ENCODE results near the gene ZCCHC7.

Gene ZCCHC7

GRCh38 chr9:37372839-37373238 lies 252.5 kb downstream of the ZCCHC7 start:
- TF ChIP-seq, protein P1, sequence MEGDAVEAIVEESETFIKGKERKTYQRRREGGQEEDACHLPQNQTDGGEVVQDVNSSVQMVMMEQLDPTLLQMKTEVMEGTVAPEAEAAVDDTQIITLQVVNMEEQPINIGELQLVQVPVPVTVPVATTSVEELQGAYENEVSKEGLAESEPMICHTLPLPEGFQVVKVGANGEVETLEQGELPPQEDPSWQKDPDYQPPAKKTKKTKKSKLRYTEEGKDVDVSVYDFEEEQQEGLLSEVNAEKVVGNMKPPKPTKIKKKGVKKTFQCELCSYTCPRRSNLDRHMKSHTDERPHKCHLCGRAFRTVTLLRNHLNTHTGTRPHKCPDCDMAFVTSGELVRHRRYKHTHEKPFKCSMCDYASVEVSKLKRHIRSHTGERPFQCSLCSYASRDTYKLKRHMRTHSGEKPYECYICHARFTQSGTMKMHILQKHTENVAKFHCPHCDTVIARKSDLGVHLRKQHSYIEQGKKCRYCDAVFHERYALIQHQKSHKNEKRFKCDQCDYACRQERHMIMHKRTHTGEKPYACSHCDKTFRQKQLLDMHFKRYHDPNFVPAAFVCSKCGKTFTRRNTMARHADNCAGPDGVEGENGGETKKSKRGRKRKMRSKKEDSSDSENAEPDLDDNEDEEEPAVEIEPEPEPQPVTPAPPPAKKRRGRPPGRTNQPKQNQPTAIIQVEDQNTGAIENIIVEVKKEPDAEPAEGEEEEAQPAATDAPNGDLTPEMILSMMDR (conservative IDR thresholded peaks at IDR 0.05): no peak
- no peak for TF ChIP-seq ZFX (IDR thresholded peaks at IDR 0.05)
- H3K27ac ChIP-seq: no peak overlapping the region

DNA sequence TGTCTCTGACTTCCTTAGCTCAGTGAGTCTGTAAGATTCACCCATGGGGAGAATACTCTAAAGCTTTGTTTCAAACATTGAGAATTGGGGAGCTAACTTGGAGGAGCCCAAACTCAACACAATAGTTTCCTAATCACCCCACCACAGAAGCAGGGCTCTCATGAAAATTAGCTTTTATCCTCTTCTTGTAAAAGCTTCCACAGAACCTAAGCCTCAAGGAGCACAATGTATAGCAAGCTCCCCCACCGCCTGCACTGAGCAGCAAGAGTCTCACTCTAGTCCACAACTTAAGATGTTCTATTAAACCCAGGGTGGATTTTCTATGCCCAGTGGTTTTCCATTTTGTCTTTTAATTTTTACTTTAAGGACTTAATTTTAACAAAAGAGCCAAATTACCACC lies 253.2 kb downstream of the ZCCHC7 start:
- TF ChIP-seq, protein P1 (conservative IDR thresholded peaks at IDR 0.05): no peak
- no peak for TF ChIP-seq ZFX (IDR thresholded peaks at IDR 0.05)
- H3K27ac ChIP-seq: no peak overlapping the region

DNA sequence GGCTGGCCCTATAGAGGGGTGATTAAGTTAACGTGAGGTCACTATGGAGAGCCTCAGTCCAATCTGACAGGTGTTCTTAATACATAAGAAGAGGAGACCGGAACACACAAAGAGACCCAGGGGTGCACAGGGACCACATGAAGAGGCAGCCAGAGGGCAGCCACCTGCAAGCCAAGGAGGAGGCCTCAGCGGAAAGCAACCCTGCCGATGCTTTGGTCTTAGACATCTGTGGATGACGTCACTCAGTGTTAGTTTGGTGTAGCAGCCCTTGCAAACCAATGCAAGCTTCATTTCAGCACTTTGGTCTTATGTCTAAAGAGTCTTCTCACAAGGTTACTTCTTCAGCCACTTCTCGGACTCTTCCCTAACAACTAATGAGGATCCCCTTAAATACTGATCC lies 254.5 kb downstream of the ZCCHC7 start:
- no peak overlapping the region for H3K27ac ChIP-seq
- TF ChIP-seq, protein P1 (conservative IDR thresholded peaks at IDR 0.05): no peak
- no peak for TF ChIP-seq ZFX (IDR thresholded peaks at IDR 0.05)

DNA sequence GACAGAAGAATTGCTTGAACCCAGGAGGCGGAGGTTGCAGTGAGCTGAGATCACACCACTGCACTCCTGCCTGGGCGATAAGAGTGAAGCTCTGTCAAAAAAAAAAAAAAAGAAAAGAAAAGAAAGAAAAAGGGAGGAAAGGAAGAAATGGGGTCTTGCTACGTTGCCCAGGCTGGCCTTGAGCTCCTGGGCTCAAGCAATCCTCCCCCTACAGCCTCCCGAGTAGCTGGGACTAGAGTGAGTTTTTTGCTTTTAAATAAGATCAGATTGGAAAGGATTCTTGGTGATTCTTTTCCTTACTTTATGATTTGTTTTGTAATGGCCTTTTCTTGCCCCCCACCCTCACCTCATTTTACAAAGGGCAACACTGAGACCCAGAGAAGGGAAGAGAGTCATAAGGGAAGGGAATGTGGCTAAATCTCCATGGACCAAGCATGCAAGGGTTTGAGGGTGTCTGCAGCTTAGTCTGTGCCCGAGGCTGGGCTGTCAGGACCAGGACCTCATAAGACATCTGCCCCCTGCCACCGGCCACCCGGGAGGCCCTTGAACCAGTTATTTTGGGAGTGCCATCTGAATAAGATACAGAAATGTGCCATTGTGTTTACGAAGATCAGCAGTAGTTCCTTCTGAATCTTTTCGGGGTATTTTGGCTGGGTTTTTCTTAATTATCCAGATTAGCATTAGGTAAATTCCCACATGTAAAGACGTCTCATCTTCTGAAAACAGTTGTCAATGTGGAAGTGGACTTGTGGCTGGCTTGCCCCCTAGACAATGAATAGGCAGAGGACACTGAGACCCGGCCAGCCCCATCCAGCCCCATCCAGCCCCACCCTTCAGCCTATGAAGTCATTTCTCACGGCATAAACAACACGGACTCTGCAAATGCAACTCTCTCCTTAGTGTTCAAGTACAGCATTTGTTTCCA lies 257.6 kb downstream of the ZCCHC7 start:
- TF ChIP-seq, protein P1 (conservative IDR thresholded peaks at IDR 0.05): no peak
- no peak for TF ChIP-seq ZFX (IDR thresholded peaks at IDR 0.05)

DNA sequence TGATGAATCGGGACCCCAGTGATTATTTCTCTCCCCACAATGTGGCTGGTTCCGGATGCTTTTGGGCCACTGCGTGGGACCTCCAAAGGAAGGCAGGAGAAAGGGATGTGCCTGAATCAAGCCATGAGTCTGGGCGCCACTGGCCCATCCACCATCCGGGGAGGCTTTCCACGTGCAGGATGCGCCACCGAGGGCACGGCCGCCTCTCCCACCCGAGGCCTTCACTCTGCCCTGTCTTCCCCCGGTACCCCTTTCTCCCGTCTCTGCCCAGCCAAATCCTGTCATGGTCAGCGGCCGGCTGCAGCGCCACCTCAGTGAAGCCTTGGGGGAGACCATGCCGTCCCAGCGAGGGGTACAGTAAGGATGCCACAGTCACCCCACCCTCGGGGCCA lies 258.2 kb downstream of the ZCCHC7 start:
- no peak for TF ChIP-seq ZFX (IDR thresholded peaks at IDR 0.05)
- TF ChIP-seq, protein P1 (conservative IDR thresholded peaks at IDR 0.05): no peak
- H3K27ac ChIP-seq: no peak overlapping the region

More for the DNA sequence above, 257.6 kb downstream of the ZCCHC7 start:
- no peak overlapping the region for H3K27ac ChIP-seq

DNA sequence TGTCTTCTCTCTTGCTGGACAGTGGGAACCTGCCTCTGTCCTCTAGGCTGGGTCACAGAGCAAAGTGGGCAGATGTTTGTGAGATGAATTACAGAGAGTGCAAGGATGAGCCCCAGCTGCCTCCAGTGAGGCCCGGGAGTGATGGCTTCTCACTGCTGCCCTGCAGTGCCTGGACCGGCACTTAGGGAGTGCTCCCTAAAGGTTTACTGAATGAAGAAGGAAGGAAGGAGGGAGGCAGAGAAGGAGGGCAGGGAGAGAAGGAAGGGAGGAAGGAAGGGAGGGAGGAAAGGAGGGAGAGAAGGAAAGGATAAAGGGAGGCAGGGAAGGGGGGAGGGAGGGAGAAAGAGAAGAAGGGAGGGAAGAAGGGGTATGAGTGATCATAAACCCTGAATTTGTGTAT lies 259.5 kb downstream of the ZCCHC7 start:
- TF ChIP-seq ZFX (IDR thresholded peaks at IDR 0.05): no peak
- TF ChIP-seq, protein P1 (conservative IDR thresholded peaks at IDR 0.05): no peak
- no peak overlapping the region for H3K27ac ChIP-seq

DNA sequence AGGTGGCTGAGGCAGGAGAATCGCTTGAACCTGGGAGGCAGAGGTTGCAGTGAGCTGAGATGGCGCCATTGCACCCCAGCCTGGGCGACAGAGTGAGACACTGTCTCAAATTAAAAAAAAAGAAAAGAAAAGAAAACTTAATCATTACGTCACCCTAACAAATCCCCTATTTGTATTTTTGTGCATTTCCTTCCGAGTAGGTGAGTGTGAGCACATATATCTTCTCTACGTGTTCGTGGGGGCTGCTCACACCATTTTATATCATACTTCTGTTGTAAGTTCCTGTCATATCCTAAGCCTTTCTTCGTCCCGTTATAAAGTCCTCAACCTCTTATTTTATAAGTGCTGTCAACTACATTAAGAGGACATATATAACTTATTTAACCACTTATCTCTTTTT lies 260.2 kb downstream of the ZCCHC7 start:
- TF ChIP-seq, protein P1 (conservative IDR thresholded peaks at IDR 0.05): no peak
- TF ChIP-seq ZFX (IDR thresholded peaks at IDR 0.05): no peak
- H3K27ac ChIP-seq: no peak overlapping the region

Data from C4-2B (cell line).